GM21381 (cell line): ENCODE results near the gene NDC1.

Source experiments
- ATAC-seq: cut with Tn5 transposase; IDR thresholded peaks from one replicate; pipeline ENCODE4 v1.9.1; 2021; ENCODE audit warnings: mild to moderate bottlenecking, moderate library complexity; ENCODE audit not compliant: unreplicated experiment

The NDC1 gene

DNA sequence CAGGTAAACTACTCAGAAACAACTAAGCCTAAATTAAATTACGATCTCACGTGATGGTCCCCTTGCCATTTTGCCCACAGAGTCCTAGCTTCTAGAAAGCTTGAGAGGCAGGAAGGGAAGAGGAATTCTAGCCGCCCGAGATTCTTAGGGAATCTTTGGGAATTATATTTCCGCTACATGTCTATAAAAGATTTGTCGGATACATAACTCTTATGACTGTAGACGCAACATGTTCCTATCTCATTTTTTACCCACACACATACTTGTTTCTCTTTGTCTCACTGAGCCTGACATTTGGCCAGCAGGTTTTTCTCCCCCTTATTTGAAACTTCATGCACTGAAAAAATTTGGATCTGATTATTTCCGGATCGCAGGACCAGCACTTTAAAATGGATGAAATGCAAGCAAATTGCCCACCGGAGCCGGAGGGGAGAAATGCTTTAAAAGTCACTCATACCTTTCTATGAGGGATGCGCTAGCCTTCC is 104.6 kb downstream of the NDC1 start:
- ATAC-seq = no peak

DNA sequence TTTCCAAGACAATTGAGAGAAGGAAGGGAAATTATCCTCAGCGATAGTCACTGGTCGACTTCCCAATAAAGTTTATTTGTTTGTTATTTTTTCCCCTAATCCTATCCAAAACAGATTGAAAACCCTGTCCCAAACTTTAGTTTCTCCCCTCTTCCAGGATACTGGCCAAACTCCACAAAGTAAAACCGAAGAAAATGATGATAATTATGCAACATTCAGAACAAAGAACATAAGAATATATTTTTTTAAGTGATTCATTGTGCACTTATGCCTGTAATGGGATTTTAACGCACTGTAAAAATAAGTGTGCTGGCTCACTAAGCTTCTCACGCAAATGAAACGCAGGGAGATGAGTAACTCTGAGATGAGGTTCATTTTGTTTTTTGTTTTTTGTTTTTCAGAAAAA is 105.2 kb downstream of the NDC1 start:
- no peak for ATAC-seq

DNA sequence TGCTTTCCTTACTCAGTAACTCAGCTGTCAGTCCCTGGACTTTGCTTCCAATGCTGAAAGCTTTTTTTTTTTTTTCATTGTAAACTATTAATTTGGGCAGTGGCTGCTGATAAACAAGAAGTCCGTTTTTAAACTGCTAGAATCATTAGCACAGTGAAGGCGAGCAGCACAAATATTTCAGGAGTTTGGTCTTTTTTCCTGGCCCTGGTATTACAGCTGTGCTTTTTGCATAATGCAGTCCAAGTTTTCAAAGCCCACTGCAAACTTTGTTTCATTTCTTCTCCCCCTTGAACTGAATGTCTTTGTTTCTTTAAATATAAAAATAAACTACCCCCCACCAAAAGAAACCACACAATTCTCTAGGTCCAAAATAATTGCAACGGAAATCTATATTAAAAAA is 105.7 kb downstream of the NDC1 start:
- ATAC-seq = no peak

DNA sequence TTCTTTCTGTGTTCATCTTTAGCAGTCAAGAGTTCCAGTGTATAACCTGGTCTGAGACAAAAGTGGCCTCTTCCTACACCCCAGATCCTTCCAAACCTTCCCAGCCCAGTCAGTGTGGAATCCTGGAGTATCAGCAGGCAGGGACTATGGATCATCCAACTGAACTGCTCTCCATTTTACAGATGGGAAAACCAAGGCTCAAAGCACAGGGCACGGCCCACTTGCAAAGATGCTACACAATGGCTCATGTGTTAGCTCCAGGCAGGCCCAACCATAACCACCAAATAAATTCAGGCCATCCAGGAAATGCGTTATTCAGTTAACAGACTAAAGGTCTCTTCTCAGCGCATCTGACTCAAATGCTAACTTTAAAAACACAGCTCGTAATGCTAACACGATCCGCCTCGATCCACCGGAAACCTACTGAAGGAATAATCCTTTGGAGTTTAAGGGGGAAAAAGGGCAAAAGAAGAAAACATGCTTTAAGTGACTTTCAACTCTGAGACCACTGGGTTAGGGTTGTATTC is 106.3 kb downstream of the NDC1 start:
- no peak for ATAC-seq

- no peak for ATAC-seq
Measured at GRCh38 chr1:53731043-53731600, 107.0 kb downstream of the NDC1 start.

DNA sequence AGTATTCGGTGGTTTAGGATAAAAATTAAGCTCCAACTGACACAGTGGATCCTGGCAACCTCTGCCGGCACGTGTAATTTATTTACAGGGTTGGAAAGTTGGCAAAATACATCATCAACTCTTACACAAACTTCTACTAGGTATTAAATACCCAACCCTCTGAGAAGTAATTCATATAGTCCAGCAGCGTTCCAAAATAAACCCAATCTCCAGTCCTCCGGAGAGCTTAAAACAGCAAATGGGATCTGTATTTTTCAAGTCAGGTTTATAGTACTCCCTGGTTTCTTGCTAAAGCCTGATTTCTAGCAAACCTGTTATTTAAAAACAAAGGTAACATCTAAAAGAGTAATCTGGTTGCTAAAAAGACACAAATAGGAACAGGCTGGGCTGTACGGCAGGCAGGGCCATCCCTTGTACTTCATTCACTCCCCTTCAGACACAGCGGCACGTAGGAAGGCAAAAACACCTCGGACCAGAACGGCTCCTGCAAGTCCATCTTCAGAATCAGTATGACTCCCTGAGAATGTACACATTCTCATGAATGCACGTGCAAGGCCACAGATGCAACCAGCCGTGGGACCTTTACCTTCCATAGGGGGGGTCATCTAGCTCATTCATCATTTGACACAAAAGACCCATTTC is 107.8 kb downstream of the NDC1 start:
- no peak for ATAC-seq

DNA sequence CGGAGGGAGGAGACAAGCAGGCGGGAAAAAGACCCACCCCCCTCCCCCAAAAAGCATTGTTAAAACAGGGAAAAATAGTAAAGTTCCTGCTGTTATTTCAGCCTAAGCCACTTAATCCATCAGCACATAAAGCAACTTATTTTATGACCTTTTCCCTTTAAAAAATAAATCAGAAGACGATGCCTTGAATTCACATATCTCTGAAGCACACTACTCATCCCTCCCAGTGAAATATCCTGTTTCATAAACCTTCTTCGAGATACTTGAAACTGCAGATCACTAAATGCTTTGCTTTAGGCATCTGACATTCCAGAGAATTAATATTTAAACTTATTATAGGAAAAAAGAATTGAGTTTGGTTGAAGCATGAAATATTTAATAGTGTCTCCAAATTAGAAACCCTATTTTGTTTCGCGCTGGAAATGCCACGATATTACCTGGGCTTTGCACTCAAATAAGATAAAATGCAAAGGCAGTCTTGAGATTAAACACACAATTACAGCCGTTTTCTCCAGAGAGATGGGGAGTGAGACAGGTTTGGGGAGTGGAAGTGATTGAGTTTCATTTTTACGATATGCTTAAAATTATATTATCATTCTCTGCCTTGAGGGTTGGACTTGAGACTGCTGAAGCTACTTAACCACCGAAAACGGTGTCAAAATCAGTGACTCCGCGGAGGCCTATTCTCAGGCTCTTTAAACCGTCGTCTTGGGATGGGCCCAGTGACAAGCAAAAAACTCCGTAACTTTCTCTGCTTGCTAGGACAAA is 108.5 kb downstream of the NDC1 start:
- ATAC-seq = no peak

DNA sequence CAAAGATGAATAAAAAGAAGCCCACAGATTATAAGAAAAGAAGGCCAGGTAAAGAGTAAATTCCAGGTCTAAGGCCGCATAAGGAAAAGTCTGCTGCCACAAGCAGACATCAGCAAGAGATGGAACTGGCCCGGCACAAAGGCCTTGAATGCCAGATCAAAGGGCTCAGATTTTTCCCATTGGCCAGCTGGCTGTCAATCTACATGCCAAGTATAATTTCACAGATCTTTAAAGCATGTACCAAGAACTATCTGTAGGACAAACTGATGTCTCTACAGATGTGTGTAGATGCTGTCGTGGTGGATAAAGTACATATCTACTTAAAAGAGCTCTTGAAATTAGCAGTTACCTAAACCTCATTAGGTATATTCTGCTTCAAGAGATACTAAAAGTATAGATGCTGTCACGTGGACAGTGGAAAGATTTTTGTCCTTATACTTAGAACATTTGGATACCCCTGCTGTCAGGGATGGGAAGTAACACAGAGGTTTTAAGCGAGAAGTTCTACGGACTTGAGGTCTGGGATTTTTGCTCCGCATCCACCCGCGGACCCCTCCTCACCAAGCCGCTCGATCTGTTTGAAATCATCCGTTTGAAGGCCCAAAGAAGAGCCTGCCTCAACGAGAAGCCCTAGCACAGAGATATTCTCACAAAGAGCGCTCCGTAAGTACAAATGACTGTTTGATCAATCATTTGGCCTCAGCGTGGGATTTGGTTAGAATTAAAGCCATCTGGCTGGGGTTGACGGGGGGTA is 109.2 kb downstream of the NDC1 start:
- ATAC-seq = no peak

GRCh38 chr1:53728196-53728595 is 109.9 kb downstream of the NDC1 start:
- ATAC-seq = no peak

GRCh38 chr1:53727461-53728092 is 110.5 kb downstream of the NDC1 start:
- no peak for ATAC-seq

DNA sequence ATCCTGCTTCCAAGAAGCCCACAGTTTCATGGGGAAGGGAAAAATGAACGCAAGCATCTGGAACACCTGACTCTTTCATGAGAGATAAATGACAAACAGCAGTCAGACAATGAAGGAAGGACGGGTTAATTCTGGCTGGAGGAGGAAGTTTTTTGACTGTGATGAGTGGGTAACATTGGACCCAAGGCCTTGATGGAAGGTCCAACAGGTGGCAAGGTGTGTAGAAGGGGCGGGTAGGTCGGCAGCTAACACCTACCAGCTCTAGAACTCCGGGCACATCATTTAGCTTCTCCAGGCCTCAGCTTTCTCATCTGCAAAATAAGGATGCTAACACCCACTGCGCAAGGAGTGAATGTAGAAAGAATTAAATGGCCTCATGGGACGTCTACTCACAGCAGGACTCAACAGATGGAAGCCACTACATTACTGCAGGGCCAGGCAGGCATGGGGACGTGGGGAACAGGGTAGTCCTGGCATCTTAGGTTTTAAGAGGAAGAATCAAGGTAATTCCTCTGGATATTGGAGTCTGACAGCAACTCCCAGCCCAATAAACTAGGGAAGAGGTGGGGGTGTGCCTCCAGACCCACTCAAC is 112.0 kb downstream of the NDC1 start:
- ATAC-seq = no peak

DNA sequence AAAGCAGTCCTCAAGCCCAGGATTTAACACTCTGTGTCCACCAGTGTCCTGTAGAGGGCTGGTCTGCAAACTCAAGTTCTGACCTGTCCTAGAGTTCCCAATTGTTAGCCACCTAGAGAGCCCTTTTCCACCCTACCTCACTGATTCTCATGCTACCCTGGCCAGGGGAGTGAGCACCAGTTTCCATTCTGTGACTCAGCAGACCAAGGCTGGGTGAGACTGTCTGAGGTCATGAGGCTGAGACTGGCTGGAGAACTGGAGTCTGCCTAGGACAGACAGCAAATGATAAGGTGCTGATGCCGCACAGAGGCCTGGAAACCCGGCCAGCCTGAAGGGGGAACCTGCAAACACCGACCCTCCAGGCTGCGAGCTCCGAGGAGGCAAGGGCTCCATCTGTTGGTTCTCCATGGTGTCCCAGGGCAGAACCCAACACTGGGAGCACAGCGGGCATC is 112.8 kb downstream of the NDC1 start:
- ATAC-seq = no peak

DNA sequence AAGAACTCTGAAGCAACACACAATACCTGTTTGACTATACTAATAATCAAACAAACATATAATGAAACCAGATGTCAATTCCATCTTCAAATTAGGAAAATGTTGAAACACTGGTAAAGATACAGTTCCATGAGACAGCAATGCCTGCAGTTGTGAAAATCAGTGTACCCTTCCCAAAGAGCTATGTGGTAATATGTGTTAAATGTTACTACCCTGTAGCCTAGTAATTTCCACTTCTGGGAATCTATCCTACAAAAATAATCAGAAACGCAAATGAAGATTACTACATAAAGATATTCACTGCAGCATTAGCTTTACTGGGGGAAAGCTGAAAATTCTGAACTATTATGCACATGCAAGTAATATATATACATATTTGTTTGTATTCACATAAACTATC is 116.1 kb downstream of the NDC1 start:
- no peak for ATAC-seq

DNA sequence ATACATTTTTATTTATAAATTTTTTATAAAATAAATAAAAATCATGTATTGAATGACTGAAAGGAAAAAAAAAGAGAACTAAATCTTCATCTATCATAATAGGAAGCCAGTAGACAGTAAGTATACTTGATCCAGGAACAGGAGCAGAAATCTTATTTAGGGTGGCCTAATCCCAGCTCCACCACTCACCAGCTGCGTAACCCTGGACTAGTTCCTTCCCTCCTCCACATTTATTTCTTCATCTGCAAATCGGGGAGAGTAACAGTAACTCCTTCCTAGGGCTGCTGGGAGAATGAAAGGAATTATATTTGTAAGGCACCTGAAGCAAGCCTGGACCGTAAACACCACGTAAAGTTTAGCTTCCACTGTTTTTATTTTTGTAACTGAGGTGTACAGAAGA is 117.0 kb downstream of the NDC1 start:
- no peak for ATAC-seq

GRCh38 chr1:53719469-53719868 is 118.6 kb downstream of the NDC1 start:
- no peak for ATAC-seq

- ATAC-seq = no peak
Measured at GRCh38 chr1:53718443-53718842, 119.7 kb downstream of the NDC1 start.

- no peak for ATAC-seq
Measured at GRCh38 chr1:53717025-53717804, 120.9 kb downstream of the NDC1 start.

DNA sequence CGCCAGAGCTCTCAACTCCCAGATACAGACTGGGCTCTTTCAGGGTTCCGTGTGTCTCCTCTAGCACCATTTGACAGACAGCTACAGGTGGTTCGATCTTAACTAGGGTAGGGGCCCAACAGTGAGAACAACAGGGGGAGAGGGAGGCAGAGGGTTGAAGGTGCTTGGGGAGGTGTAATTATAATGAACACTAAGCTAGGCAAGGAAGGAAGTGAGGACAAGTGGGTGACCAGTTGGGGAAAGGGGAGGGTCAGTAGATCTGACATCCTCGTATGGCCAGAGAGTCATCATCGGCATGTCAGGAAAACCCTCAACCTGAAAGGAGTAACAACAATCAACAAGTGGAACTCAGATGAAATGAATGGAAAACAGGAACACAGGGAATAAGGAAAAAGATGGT is 121.9 kb downstream of the NDC1 start:
- no peak for ATAC-seq

- ATAC-seq = no peak
Measured at GRCh38 chr1:53715478-53715877, 122.6 kb downstream of the NDC1 start.
